ENCODE measurements around the gene LTB4R2. TPM values are rescaled to one million over a fixed set of nuclear protein-coding genes. Genes with fewer than 3 reads are reported as not detected.

LTB4R2 gene
- total RNA-seq, 2 experiments from 2014 or later = 12.6 to 18.8 TPM

- peak; percentile 80 for DNase-seq
- CTCF ChIA-PET = interaction anchor here (0.7 to 20.8 kb wide), 18 partner anchors 12 to 196 kb away, joined by 3 to 541 read pairs (median 12); partner anchors contain the start of genes ADCY4, CBLN3, CHMP4A and DCAF11
- peaks cover 72% of the 10 kb centered on the region for H3K4me1 Mint-ChIP-seq
- H3K4me3 Mint-ChIP-seq = peak within 1 kb of the TSS; percentile 75
- no peaks in the 10 kb centered on the region for H3K9me3 Mint-ChIP-seq (ENCODE audit: low read depth)
- peaks cover 31% of the 10 kb centered on the region for H3K36me3 Mint-ChIP-seq
- peak within 1 kb of the TSS; percentile 87 for H3K27ac Mint-ChIP-seq
- peak; percentile 90 for ATAC-seq
- H3K27me3 Mint-ChIP-seq = no peaks in the 10 kb centered on the region
These were observed 985 bp downstream of the LTB4R2 start, which contains the start of gene LTB4R for GRCh38 chr14:24310646-24311604. Gene LTB4R, plus strand, starts transcription at chr14:24311502. Its CDS starts 4,150 bp downstream, at chr14:24315652.

GRCh38 chr14:24311837-24312615, 2.1 kb downstream of the LTB4R2 start:
- H3K4me1 Mint-ChIP-seq = peaks cover 77% of the 10 kb centered on the region
- CTCF ChIA-PET = interaction anchor here (1.0 to 20.8 kb wide), 13 partner anchors 12 to 124 kb away, joined by 3 to 541 read pairs (median 19); partner anchors contain the start of genes ADCY4, CBLN3, CHMP4A and DHRS1
- no peaks in the 10 kb centered on the region for H3K27me3 Mint-ChIP-seq
- ATAC-seq (no peak), DNase-seq (no peak)
- H3K9me3 Mint-ChIP-seq (ENCODE audit: low read depth) = no peaks in the 10 kb centered on the region
- peak overlapping the region; percentile 75 for H3K4me3 Mint-ChIP-seq
- H3K27ac Mint-ChIP-seq = peak overlapping the region; percentile 87
- peaks cover 26% of the 10 kb centered on the region for H3K36me3 Mint-ChIP-seq

GRCh38 chr14:24312736-24313507, 3.0 kb downstream of the LTB4R2 start:
- no peaks in the 10 kb centered on the region for H3K9me3 Mint-ChIP-seq (ENCODE audit: low read depth)
- no peaks in the 10 kb centered on the region for H3K27me3 Mint-ChIP-seq
- ATAC-seq = no peak
- peak; percentile 79 for DNase-seq
- H3K36me3 Mint-ChIP-seq = peaks cover 24% of the 10 kb centered on the region
- CTCF ChIA-PET = interaction anchor here (1.0 to 20.8 kb wide), 12 partner anchors 11 to 204 kb away, joined by 3 to 541 read pairs (median 28); partner anchors contain the start of genes ADCY4, CBLN3, DHRS1 and GMPR2
- H3K4me3 Mint-ChIP-seq = peak overlapping the region; percentile 75
- peak overlapping the region; percentile 87 for H3K27ac Mint-ChIP-seq
- H3K4me1 Mint-ChIP-seq = peaks cover 76% of the 10 kb centered on the region

GRCh38 chr14:24313913-24314312, 4.0 kb downstream of the LTB4R2 start:
- H3K36me3 Mint-ChIP-seq = peaks cover 21% of the 10 kb centered on the region
- ATAC-seq = no peak
- no peaks in the 10 kb centered on the region for H3K9me3 Mint-ChIP-seq (ENCODE audit: low read depth)
- peaks cover 68% of the 10 kb centered on the region for H3K4me1 Mint-ChIP-seq
- H3K27ac Mint-ChIP-seq = peak overlapping the region; percentile 87
- no peaks in the 10 kb centered on the region for H3K27me3 Mint-ChIP-seq
- peak overlapping the region; percentile 34 for H3K4me3 Mint-ChIP-seq
- DNase-seq = no peak
- CTCF ChIA-PET = interaction anchor here (1.1 to 20.8 kb wide), 8 partner anchors 10 to 205 kb away, joined by 3 to 541 read pairs (median 99); partner anchors contain the start of genes ADCY4, CBLN3, DHRS1 and GMPR2

GRCh38 chr14:24314377-24315193, 4.6 kb downstream of the LTB4R2 start:
- Mint-ChIP-seq H3K4me3 (peak overlapping the region; percentile 34), H3K27ac (peak overlapping the region; percentile 87), H3K4me1 (peaks cover 62% of the 10 kb centered on the region), H3K36me3 (peaks cover 18% of the 10 kb centered on the region), H3K9me3 (ENCODE audit: low read depth) (no peaks in the 10 kb centered on the region), H3K27me3 (peaks cover 5% of the 10 kb centered on the region)
- no peak for ATAC-seq
- CTCF ChIA-PET = interaction anchor here (1.3 to 20.8 kb wide), 6 partner anchors 9 to 116 kb away, joined by 3 to 541 read pairs (median 134); partner anchors contain the start of genes ADCY4, CBLN3, DHRS1 and GMPR2
- no peak for DNase-seq

GRCh38 chr14:24315243-24315806, 5.4 kb downstream of the LTB4R2 start:
- H3K27ac Mint-ChIP-seq = no peak overlapping the region

GRCh38 chr14:24315807-24316596, 6.1 kb downstream of the LTB4R2 start:
- no peak overlapping the region for H3K27ac Mint-ChIP-seq
- no peaks in the 10 kb centered on the region for H3K9me3 Mint-ChIP-seq (ENCODE audit: low read depth)
- no peak for DNase-seq
- peaks cover 12% of the 10 kb centered on the region for H3K27me3 Mint-ChIP-seq
- CTCF ChIA-PET = no interaction called here
- H3K36me3 Mint-ChIP-seq = peaks cover 18% of the 10 kb centered on the region
- peaks cover 52% of the 10 kb centered on the region for H3K4me1 Mint-ChIP-seq
- H3K4me3 Mint-ChIP-seq = no peak overlapping the region
- ATAC-seq = no peak

More at GRCh38 chr14:24315243-24315806, 5.4 kb downstream of the LTB4R2 start:
- ATAC-seq (no peak), DNase-seq (no peak)
- Mint-ChIP-seq H3K27me3 (peaks cover 11% of the 10 kb centered on the region), H3K4me1 (peaks cover 54% of the 10 kb centered on the region), H3K9me3 (ENCODE audit: low read depth) (no peaks in the 10 kb centered on the region), H3K36me3 (peaks cover 18% of the 10 kb centered on the region), H3K4me3 (no peak overlapping the region)
- CTCF ChIA-PET = no interaction called here

GRCh38 chr14:24316597-24316950, 6.6 kb downstream of the LTB4R2 start:
- Mint-ChIP-seq H3K27me3 (peaks cover 12% of the 10 kb centered on the region), H3K4me1 (peaks cover 52% of the 10 kb centered on the region), H3K36me3 (peaks cover 18% of the 10 kb centered on the region), H3K27ac (no peak overlapping the region), H3K4me3 (no peak overlapping the region), H3K9me3 (ENCODE audit: low read depth) (no peaks in the 10 kb centered on the region)
- DNase-seq = no peak
- no peak for ATAC-seq
- CTCF ChIA-PET = interaction anchor here (1.0 kb wide), 1 partner anchor 88 kb away, joined by 3 read pairs; no protein-coding TSS in a partner anchor

- ATAC-seq (no peak), DNase-seq (no peak)
- Mint-ChIP-seq H3K9me3 (ENCODE audit: low read depth) (no peaks in the 10 kb centered on the region), H3K4me3 (no peak overlapping the region), H3K27me3 (peaks cover 12% of the 10 kb centered on the region), H3K4me1 (peaks cover 44% of the 10 kb centered on the region), H3K36me3 (peaks cover 18% of the 10 kb centered on the region), H3K27ac (no peak overlapping the region)
- CTCF ChIA-PET = interaction anchor here (1.0 to 25.2 kb wide), 4 partner anchors 7 to 113 kb away, joined by 3 to 854 read pairs (median 82); partner anchors contain the start of genes CBLN3, CIDEB, KHNYN and LTB4R
These were observed 7.4 kb downstream of the LTB4R2 start for GRCh38 chr14:24317141-24317928.

- Mint-ChIP-seq H3K36me3 (peaks cover 4% of the 10 kb centered on the region), H3K9me3 (ENCODE audit: low read depth) (no peaks in the 10 kb centered on the region), H3K27ac (no peak overlapping the region), H3K4me3 (no peak overlapping the region), H3K4me1 (peaks cover 12% of the 10 kb centered on the region), H3K27me3 (peaks cover 12% of the 10 kb centered on the region)
- DNase-seq = no peak
- no peak for ATAC-seq
- CTCF ChIA-PET = interaction anchor here (0.9 to 25.2 kb wide), 6 partner anchors 11 to 109 kb away, joined by 3 to 854 read pairs (median 6); partner anchors contain the start of genes CBLN3, CIDEB, KHNYN and LTB4R
These were observed 11.5 kb downstream of the LTB4R2 start for GRCh38 chr14:24321212-24321975.
